Measurements from ENCODE around the gene SLC35C1. TPM values are rescaled to one million over a fixed set of nuclear protein-coding genes. Genes with fewer than 3 reads are reported as not detected.

The SLC35C1 gene
- total and polyA plus RNA-seq, 2 of the 13 experiments (the other 11 are each of a cell fraction or from before 2014, with no cell fraction given): 2.9 to 7.0 TPM

DNA sequence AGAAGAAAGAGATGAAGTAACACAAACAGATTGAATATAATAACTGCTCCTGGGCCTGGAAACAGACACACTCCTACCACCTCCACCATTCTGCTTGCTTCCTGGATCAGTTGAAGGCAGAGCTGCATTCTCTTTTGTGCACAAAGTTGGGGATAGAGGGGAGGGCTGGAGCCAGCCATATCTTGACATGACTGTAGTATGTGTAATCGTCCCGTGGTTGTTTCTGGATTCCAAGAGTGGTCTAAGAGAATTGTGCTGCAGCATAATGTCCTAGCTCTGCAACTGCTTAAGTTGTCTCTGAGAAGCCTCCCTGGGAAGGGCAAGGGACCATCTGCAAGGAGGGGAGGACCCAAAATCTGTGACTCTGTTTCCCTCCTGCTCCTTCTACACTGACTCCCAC lies 45.5 kb downstream of the SLC35C1 start (continued):
- TF ChIP-seq PITX1 (CRISPR knock-in tag; IDR thresholded peaks at IDR 0.05) (no peak), ZNF577 (CRISPR knock-in tag; IDR thresholded peaks at IDR 0.05; ENCODE audit: borderline replicate concordance, low read depth) (no peak), ZBTB25 (CRISPR knock-in tag; IDR thresholded peaks at IDR 0.05) (no peak), ZNF484 (CRISPR knock-in tag; IDR thresholded peaks at IDR 0.05; ENCODE audit: borderline replicate concordance, low read depth) (no peak), ZNF432 (CRISPR knock-in tag; IDR thresholded peaks at IDR 0.05; ENCODE audit: borderline replicate concordance) (no peak), BCL6 (CRISPR knock-in tag; IDR thresholded peaks at IDR 0.05) (no peak), REL (CRISPR knock-in tag; conservative IDR thresholded peaks at IDR 0.05) (no peak)
- TF ChIP-seq, protein P1, sequence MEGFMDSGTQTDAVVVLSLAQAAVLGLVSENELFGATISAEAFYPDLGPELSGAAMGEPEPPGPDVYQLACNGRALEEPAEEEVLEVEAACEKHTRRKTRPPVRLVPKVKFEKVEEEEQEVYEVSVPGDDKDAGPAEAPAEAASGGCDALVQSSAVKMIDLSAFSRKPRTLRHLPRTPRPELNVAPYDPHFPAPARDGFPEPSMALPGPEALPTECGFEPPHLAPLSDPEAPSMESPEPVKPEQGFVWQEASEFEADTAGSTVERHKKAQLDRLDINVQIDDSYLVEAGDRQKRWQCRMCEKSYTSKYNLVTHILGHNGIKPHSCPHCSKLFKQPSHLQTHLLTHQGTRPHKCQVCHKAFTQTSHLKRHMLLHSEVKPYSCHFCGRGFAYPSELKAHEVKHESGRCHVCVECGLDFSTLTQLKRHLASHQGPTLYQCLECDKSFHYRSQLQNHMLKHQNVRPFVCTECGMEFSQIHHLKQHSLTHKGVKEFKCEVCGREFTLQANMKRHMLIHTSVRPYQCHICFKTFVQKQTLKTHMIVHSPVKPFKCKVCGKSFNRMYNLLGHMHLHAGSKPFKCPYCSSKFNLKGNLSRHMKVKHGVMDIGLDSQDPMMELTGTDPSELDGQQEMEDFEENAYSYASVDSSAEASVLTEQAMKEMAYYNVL (CRISPR knock-in tag; IDR thresholded peaks at IDR 0.05; ENCODE audit: borderline replicate concordance): no peak
- TF ChIP-seq, protein P2, sequence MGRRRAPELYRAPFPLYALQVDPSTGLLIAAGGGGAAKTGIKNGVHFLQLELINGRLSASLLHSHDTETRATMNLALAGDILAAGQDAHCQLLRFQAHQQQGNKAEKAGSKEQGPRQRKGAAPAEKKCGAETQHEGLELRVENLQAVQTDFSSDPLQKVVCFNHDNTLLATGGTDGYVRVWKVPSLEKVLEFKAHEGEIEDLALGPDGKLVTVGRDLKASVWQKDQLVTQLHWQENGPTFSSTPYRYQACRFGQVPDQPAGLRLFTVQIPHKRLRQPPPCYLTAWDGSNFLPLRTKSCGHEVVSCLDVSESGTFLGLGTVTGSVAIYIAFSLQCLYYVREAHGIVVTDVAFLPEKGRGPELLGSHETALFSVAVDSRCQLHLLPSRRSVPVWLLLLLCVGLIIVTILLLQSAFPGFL (CRISPR knock-in tag; IDR thresholded peaks at IDR 0.05): no peak

- FAIRE-seq (no peak), ATAC-seq (no peak), DNase-seq (ENCODE audit: low spot score) (no peak)
- Histone ChIP-seq H3K79me2 (ENCODE audit: insufficient read depth, low read length) (peaks cover 52% of the 10 kb centered on the region), H3K4me2 (ENCODE audit: low read depth, low read length) (no peak overlapping the region), H3K36me3 (replicated peaks in 1 of 2; ENCODE audit: control insufficient read depth in 1 of 2, insufficient read depth in 2 of 2, low read length in 2 of 2) (peaks cover 6 to 20% of the 10 kb centered on the region in 2 experiments), H2AFZ (ENCODE audit: low read length) (no peak overlapping the region), H3K27me3 (ENCODE audit: control insufficient read depth in 1 of 2, insufficient read depth in 2 of 2, low read length in 2 of 2) (no peaks in the 10 kb centered on the region; a peak in 1 of 5 replicates), H3K4me1 (ENCODE audit: insufficient read depth, low read length) (peaks cover 55% of the 10 kb centered on the region), H4K20me1 (ENCODE audit: insufficient read depth, low read length) (peaks cover 45% of the 10 kb centered on the region), H3K27ac (ENCODE audit: extremely low read length, insufficient read depth, low read length) (no peak overlapping the region), H3K9ac (ENCODE audit: insufficient read depth, low read depth, low read length) (no peak overlapping the region), H3K9me3 (ENCODE audit: low read length) (no peaks in the 10 kb centered on the region), H3K4me3 (replicated peaks in 1 of 3; ENCODE audit: insufficient read depth in 1 of 3, low read depth in 2 of 3, low read length in 3 of 3) (no peak overlapping the region)
- ChIA-PET POLR2A (no interaction called here), CTCF (ENCODE audit: low intra/inter-chr PET ratio, low total read pairs) (interaction anchor here (2.0 kb wide), 1 partner anchor 80 kb away, joined by 7 read pairs; no protein-coding TSS in a partner anchor)
- BruUV-seq (replicated peaks): no TSS peak
- in situ Hi-C loops (cut with HindIII; ENCODE audit: extremely low pct_ligation_motif_present, low pct_unique_long_range_greater_than_20kb): no loop called here
- intact Hi-C loops (cut with micrococcal nuclease; ENCODE audit: unreplicated experiment): no loop called here
- 88% methylated on average over 2 of the region's 2 CpGs for WGBS (ENCODE audit: low lambda C conversion rate)
- TF ChIP-seq, protein P3, sequence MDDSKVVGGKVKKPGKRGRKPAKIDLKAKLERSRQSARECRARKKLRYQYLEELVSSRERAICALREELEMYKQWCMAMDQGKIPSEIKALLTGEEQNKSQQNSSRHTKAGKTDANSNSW (CRISPR knock-in tag; IDR thresholded peaks at IDR 0.05; ENCODE audit: borderline replicate concordance): no peak
- TF ChIP-seq ZSCAN25 (CRISPR knock-in tag; IDR thresholded peaks at IDR 0.05): no peak
- TF ChIP-seq ZBTB38 (CRISPR knock-in tag; IDR thresholded peaks at IDR 0.05): no peak
- TF ChIP-seq TAF1 (CRISPR knock-in tag; IDR thresholded peaks at IDR 0.05): no peak
- TF ChIP-seq NKX3-1 (CRISPR knock-in tag; IDR thresholded peaks at IDR 0.05): no peak
- TF ChIP-seq ZNF782 (CRISPR knock-in tag; IDR thresholded peaks at IDR 0.05; ENCODE audit: borderline replicate concordance): no peak
These were observed 46.3 kb downstream of the SLC35C1 start for GRCh38 chr11:45851228-45851627.

All from HepG2 (cell line).